ENCODE measurements around the gene ESPNL.

ESPNL gene

GRCh38 chr2:238079874-238080327 lies 20.2 kb upstream of the ESPNL start:
- no peak for DNase-seq (ENCODE audit: low read depth in 3 of 3)

- DNase-seq (ENCODE audit: low read depth in 3 of 3) = no peak
These were observed 19.6 kb upstream of the ESPNL start for GRCh38 chr2:238080518-238080917.

GRCh38 chr2:238081150-238081549 lies 19.0 kb upstream of the ESPNL start:
- no peak for DNase-seq (ENCODE audit: low read depth in 3 of 3)

- DNase-seq (ENCODE audit: low read depth in 3 of 3) = no peak
These were observed 18.6 kb upstream of the ESPNL start for GRCh38 chr2:238081561-238081960.

GRCh38 chr2:238082151-238082550 lies 18.0 kb upstream of the ESPNL start:
- no peak for DNase-seq (ENCODE audit: low read depth in 3 of 3)

- DNase-seq (ENCODE audit: low read depth in 3 of 3) = no peak
These were observed 17.3 kb upstream of the ESPNL start for GRCh38 chr2:238082827-238083226.

GRCh38 chr2:238083919-238084318 lies 16.2 kb upstream of the ESPNL start:
- DNase-seq (ENCODE audit: low read depth in 3 of 3) = no peak

GRCh38 chr2:238084761-238085160 lies 15.4 kb upstream of the ESPNL start:
- no peak for DNase-seq (ENCODE audit: low read depth in 3 of 3)

- no peak for DNase-seq (ENCODE audit: low read depth in 3 of 3)
These were observed 14.2 kb upstream of the ESPNL start for GRCh38 chr2:238085899-238086298.

- no peak for DNase-seq (ENCODE audit: low read depth in 3 of 3)
These were observed 12.9 kb upstream of the ESPNL start for GRCh38 chr2:238087211-238087610.

- DNase-seq (ENCODE audit: low read depth in 3 of 3) = no peak
These were observed 9.3 kb upstream of the ESPNL start for GRCh38 chr2:238090887-238091286.

- DNase-seq (ENCODE audit: low read depth in 3 of 3) = no peak
These were observed 8.6 kb upstream of the ESPNL start for GRCh38 chr2:238091436-238092060.

- DNase-seq (ENCODE audit: low read depth in 3 of 3) = no peak
These were observed 7.6 kb upstream of the ESPNL start for GRCh38 chr2:238092486-238093035.

GRCh38 chr2:238093181-238094140 lies 6.7 kb upstream of the ESPNL start:
- no peak for DNase-seq (ENCODE audit: low read depth in 3 of 3)

- DNase-seq (ENCODE audit: low read depth in 3 of 3) = no peak
These were observed 5.6 kb upstream of the ESPNL start for GRCh38 chr2:238094438-238095022.

GRCh38 chr2:238095143-238095542 lies 5.0 kb upstream of the ESPNL start:
- DNase-seq (ENCODE audit: low read depth in 3 of 3) = no peak

GRCh38 chr2:238096311-238097011 lies 3.7 kb upstream of the ESPNL start:
- no peak for DNase-seq (ENCODE audit: low read depth in 3 of 3)

- DNase-seq (ENCODE audit: low read depth in 3 of 3) = no peak
These were observed 2.7 kb upstream of the ESPNL start for GRCh38 chr2:238097201-238097987.

GRCh38 chr2:238097988-238098871 lies 1.9 kb upstream of the ESPNL start:
- DNase-seq (ENCODE audit: low read depth in 3 of 3) = no peak

All from stimulated activated CD4-positive, alpha-beta T cell treated with anti-CD3 and anti-CD28 coated beads, TNF-alpha, amount 100 ng/mL, for 4 hours (primary cell).